ENCODE data around the gene MAP7.
"Not testable (repeated sequence)": the region's sequence is repeated elsewhere in the genome, so short reads cannot be mapped to it uniquely, and the experiment has no call there.

The MAP7 gene

DNA sequence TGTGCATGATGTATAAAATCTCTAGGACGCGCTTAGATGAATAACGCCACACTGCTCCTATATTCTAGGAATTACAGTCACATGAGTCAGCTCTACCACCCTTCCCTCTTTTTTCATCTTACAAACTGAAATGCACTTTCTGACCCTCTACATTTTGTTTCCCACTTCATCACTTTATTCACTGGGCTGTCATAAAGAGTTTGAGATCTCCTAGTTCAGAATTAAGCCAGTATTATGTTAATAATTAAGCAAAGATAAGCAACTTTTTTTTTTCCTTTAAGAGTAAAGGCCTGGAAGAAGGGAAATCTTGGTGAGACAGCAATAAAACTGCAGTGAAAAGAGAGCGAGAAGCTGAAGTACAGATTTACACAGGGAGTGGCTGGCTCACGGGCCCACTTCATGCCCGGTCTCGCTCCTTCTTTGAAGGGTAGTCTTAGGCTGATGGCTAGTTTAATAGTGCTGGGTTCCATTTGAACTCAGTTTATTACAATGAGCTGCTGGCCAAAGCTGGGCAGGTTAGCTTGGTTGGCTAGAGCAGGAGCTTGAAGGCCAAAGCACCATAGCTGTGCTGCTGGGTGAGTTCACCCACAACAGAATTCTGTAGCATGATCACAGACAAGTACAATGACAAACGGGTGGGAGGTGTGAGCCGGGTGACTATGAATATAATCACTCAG, 110.6 kb downstream of the MAP7 start:
- H3K9me3 ChIP-seq (ENCODE audit: control insufficient read depth, insufficient read depth, low read depth, low read length): no peaks in the 10 kb centered on the region
- H3K27ac ChIP-seq (ENCODE audit: low read depth, low read length): no peak overlapping the region
- no peak overlapping the region for H3K9ac ChIP-seq (ENCODE audit: low read length)
- H3K36me3 ChIP-seq (ENCODE audit: control insufficient read depth, insufficient read depth, low read length): no peaks in the 10 kb centered on the region
- no peak overlapping the region for H3K4me3 ChIP-seq (ENCODE audit: low read depth, low read length)
- H3K4me1 ChIP-seq (ENCODE audit: control insufficient read depth, insufficient read depth, low read length): peaks cover 40% of the 10 kb centered on the region
- H3K27me3 ChIP-seq (ENCODE audit: control insufficient read depth, insufficient read depth, low read length): no peaks in the 10 kb centered on the region

GRCh38 chr6:136438441-136438840, 111.8 kb downstream of the MAP7 start:
- Histone ChIP-seq H3K9me3 (ENCODE audit: control insufficient read depth, insufficient read depth, low read depth, low read length) (no peaks in the 10 kb centered on the region), H3K4me3 (ENCODE audit: low read depth, low read length) (no peak overlapping the region), H3K27me3 (ENCODE audit: control insufficient read depth, insufficient read depth, low read length) (no peaks in the 10 kb centered on the region), H3K9ac (ENCODE audit: low read length) (no peak overlapping the region), H3K4me1 (ENCODE audit: control insufficient read depth, insufficient read depth, low read length) (peaks cover 50% of the 10 kb centered on the region), H3K27ac (ENCODE audit: low read depth, low read length) (no peak overlapping the region), H3K36me3 (ENCODE audit: control insufficient read depth, insufficient read depth, low read length) (no peaks in the 10 kb centered on the region)

GRCh38 chr6:136437246-136437645, 113.0 kb downstream of the MAP7 start:
- no peaks in the 10 kb centered on the region for H3K27me3 ChIP-seq (ENCODE audit: control insufficient read depth, insufficient read depth, low read length)
- H3K36me3 ChIP-seq (ENCODE audit: control insufficient read depth, insufficient read depth, low read length): no peaks in the 10 kb centered on the region
- H3K27ac ChIP-seq (ENCODE audit: low read depth, low read length): no peak overlapping the region
- peaks cover 52% of the 10 kb centered on the region for H3K4me1 ChIP-seq (ENCODE audit: control insufficient read depth, insufficient read depth, low read length)
- H3K4me3 ChIP-seq (ENCODE audit: low read depth, low read length): no peak overlapping the region
- H3K9me3 ChIP-seq (ENCODE audit: control insufficient read depth, insufficient read depth, low read depth, low read length): no peaks in the 10 kb centered on the region
- H3K9ac ChIP-seq (ENCODE audit: low read length): no peak overlapping the region

DNA sequence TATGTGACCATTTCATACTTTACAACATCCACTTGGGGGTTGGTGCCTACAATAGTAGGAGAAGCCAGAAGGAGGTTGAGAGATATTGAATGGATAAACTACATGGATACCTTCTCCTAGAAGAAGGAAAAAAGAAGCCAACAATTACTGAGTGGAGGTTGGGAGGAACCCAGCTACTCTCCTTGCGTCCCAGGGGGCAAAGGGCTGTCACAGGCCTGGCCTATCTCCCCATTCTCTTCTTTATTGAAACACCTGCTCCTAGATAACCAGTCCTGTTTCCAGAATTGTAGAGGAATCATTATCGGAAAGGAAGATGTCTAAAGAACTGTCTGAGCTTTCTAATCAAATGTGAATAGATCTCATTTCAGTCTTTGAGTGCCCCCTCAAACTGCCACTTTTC, 115.1 kb downstream of the MAP7 start:
- Histone ChIP-seq H3K4me3 (ENCODE audit: low read depth, low read length) (no peak overlapping the region), H3K4me1 (ENCODE audit: control insufficient read depth, insufficient read depth, low read length) (peaks cover 49% of the 10 kb centered on the region), H3K27ac (ENCODE audit: low read depth, low read length) (0 out of 2 replicates have a peak overlapping the region, but pooled peaks have one; percentile 24), H3K9ac (ENCODE audit: low read length) (no peak overlapping the region), H3K27me3 (ENCODE audit: control insufficient read depth, insufficient read depth, low read length) (no peaks in the 10 kb centered on the region), H3K36me3 (ENCODE audit: control insufficient read depth, insufficient read depth, low read length) (no peaks in the 10 kb centered on the region), H3K9me3 (ENCODE audit: control insufficient read depth, insufficient read depth, low read depth, low read length) (no peaks in the 10 kb centered on the region)

GRCh38 chr6:136431306-136431705, 118.9 kb downstream of the MAP7 start:
- H3K4me3 ChIP-seq (ENCODE audit: low read depth, low read length); H3K9me3 ChIP-seq (ENCODE audit: control insufficient read depth, insufficient read depth, low read depth, low read length); H3K27ac ChIP-seq (ENCODE audit: low read depth, low read length); H3K36me3 ChIP-seq (ENCODE audit: control insufficient read depth, insufficient read depth, low read length); H3K9ac ChIP-seq (ENCODE audit: low read length); H3K27me3 ChIP-seq (ENCODE audit: control insufficient read depth, insufficient read depth, low read length): not testable (repeated sequence)
- H3K4me1 ChIP-seq (ENCODE audit: control insufficient read depth, insufficient read depth, low read length): peaks cover 31% of the 10 kb centered on the region

DNA sequence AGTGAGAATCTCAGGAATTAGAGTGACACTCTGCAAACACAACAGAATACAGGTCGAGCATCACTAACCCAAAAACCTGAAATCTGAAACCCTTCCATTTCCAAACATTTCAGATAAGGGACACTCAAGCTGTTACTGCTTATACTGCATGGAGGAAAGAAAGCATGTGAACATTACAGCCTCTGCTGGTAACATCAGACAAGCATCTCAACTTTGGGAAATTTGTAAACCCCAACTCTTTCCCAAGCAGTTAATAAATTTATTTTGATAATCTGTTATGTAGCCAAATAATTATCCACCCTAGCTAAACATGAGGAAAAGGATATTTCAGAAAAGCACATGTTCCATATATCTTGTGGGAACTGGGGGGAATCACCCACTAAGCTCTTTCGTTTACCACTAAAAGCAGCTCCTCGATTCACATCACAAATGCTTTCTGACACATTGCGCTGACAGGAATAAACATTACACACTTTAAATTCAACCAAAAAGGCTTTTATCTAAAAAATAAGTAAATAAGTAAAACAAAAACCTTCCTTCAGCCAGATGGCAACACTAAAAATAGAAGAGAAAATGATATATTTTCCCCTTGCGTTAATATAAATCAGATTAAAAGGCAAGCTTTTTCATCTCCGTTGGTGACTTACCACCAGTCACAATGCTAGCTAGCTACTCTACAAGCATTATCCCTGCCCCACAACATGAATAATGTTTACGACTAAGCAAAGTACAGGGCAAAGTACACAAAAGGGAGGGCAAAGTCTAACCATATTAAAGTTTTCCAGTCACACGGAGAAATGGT, 120.8 kb downstream of the MAP7 start:
- Histone ChIP-seq H3K27me3 (ENCODE audit: control insufficient read depth, insufficient read depth, low read length) (no peaks in the 10 kb centered on the region), H3K27ac (ENCODE audit: low read depth, low read length) (no peak overlapping the region), H3K9ac (ENCODE audit: low read length) (no peak overlapping the region), H3K9me3 (ENCODE audit: control insufficient read depth, insufficient read depth, low read depth, low read length) (no peaks in the 10 kb centered on the region), H3K4me1 (ENCODE audit: control insufficient read depth, insufficient read depth, low read length) (peaks cover 21% of the 10 kb centered on the region), H3K36me3 (ENCODE audit: control insufficient read depth, insufficient read depth, low read length) (no peaks in the 10 kb centered on the region), H3K4me3 (ENCODE audit: low read depth, low read length) (no peak overlapping the region)

DNA sequence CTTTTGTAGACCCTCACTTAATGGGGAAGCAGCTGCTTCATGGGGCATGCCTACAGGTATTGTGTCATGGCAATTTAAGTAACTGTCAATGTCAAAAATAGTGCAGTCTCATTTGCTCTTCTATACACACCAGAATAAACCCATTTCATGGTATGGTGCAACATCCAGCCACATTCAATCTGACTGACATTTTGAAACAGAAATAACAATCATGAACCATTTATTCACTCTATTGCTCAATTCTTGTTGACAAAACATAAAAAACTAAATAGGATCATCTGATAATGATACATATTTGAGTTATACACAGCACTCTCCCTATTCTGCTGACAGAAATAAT, 122.9 kb downstream of the MAP7 start:
- Histone ChIP-seq H3K9ac (ENCODE audit: low read length) (no peak overlapping the region), H3K27me3 (ENCODE audit: control insufficient read depth, insufficient read depth, low read length) (no peaks in the 10 kb centered on the region), H3K36me3 (ENCODE audit: control insufficient read depth, insufficient read depth, low read length) (no peaks in the 10 kb centered on the region), H3K27ac (ENCODE audit: low read depth, low read length) (no peak overlapping the region), H3K4me1 (ENCODE audit: control insufficient read depth, insufficient read depth, low read length) (peaks cover 9% of the 10 kb centered on the region; the same call in 1 of the 2 replicates), H3K4me3 (ENCODE audit: low read depth, low read length) (no peak overlapping the region), H3K9me3 (ENCODE audit: control insufficient read depth, insufficient read depth, low read depth, low read length) (no peaks in the 10 kb centered on the region)

DNA sequence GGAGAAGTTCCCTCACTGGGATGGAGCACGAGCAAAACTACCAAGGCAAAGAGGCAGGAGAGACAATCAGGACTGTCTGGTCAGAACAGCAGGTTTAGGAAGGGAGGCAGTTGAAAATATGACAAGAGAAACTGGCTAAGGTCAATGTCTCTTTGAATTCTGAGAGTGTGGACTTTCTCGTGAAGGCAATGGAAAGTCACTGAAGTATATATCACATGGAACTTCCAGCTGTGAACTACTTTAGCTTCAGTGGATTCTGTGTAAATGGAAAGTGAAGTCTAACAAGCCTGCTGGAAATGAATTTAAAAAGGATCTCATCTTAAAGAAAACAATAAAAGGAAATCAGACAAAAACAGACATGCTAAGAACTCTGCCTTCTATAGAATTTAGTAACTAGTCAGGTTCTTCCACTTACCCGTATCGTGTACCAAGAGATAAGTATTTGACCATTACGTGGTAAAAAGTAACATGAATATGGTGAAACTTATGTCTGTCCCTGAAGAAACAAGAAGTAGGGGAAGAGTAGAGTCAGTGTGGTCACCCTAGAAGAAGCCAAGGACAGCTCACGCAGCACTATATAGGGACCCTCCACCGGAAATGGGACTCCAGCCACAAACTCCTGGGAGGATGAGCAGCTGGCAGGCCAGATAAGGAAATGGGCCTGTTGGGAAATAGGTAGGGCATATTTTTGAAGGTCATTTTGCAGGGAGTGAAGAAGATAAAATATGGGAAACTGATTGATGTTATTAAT, 123.4 kb downstream of the MAP7 start:
- Histone ChIP-seq H3K9me3 (ENCODE audit: control insufficient read depth, insufficient read depth, low read depth, low read length) (no peaks in the 10 kb centered on the region), H3K9ac (ENCODE audit: low read length) (no peak overlapping the region), H3K27ac (ENCODE audit: low read depth, low read length) (no peak overlapping the region), H3K4me3 (ENCODE audit: low read depth, low read length) (no peak overlapping the region), H3K4me1 (ENCODE audit: control insufficient read depth, insufficient read depth, low read length) (peaks cover 9% of the 10 kb centered on the region; the same call in 1 of the 2 replicates), H3K27me3 (ENCODE audit: control insufficient read depth, insufficient read depth, low read length) (no peaks in the 10 kb centered on the region), H3K36me3 (ENCODE audit: control insufficient read depth, insufficient read depth, low read length) (no peaks in the 10 kb centered on the region)

GRCh38 chr6:136425793-136426192, 124.4 kb downstream of the MAP7 start:
- Histone ChIP-seq H3K36me3 (ENCODE audit: control insufficient read depth, insufficient read depth, low read length) (peaks cover 2% of the 10 kb centered on the region; the same call in 1 of the 2 replicates), H3K9ac (ENCODE audit: low read length) (no peak overlapping the region), H3K9me3 (ENCODE audit: control insufficient read depth, insufficient read depth, low read depth, low read length) (no peaks in the 10 kb centered on the region), H3K4me1 (ENCODE audit: control insufficient read depth, insufficient read depth, low read length) (peaks cover 9% of the 10 kb centered on the region; the same call in 1 of the 2 replicates), H3K27ac (ENCODE audit: low read depth, low read length) (no peak overlapping the region), H3K27me3 (ENCODE audit: control insufficient read depth, insufficient read depth, low read length) (no peaks in the 10 kb centered on the region), H3K4me3 (ENCODE audit: low read depth, low read length) (no peak overlapping the region)

GRCh38 chr6:136424901-136425300, 125.3 kb downstream of the MAP7 start:
- Histone ChIP-seq H3K27me3 (ENCODE audit: control insufficient read depth, insufficient read depth, low read length) (no peaks in the 10 kb centered on the region), H3K27ac (ENCODE audit: low read depth, low read length) (no peak overlapping the region), H3K9me3 (ENCODE audit: control insufficient read depth, insufficient read depth, low read depth, low read length) (no peaks in the 10 kb centered on the region), H3K4me3 (ENCODE audit: low read depth, low read length) (no peak overlapping the region), H3K4me1 (ENCODE audit: control insufficient read depth, insufficient read depth, low read length) (peaks cover 8% of the 10 kb centered on the region; the same call in 1 of the 2 replicates), H3K9ac (ENCODE audit: low read length) (no peak overlapping the region), H3K36me3 (ENCODE audit: control insufficient read depth, insufficient read depth, low read length) (peaks cover 8% of the 10 kb centered on the region; the same call in 1 of the 2 replicates)

DNA sequence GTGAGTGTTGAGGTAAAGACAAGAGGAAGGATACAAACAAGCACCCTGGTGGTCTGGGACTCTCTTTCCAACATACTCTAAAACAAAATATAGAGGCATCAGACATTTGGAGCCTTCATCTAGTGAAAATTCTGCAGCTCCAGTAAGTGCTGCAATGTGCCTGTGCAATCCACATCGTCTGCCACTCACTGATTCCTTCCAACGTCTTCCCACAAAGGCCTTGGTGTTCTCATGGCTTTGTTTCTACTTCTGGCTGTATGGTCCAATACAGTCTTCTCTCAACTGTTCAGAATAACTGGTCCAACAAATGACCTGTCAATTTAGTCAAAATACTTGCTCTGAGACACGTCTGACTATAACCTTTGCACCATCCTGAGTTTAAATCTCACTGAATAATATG, 125.8 kb downstream of the MAP7 start:
- H3K27ac ChIP-seq (ENCODE audit: low read depth, low read length): no peak overlapping the region
- no peak overlapping the region for H3K9ac ChIP-seq (ENCODE audit: low read length)
- no peaks in the 10 kb centered on the region for H3K27me3 ChIP-seq (ENCODE audit: control insufficient read depth, insufficient read depth, low read length)
- H3K4me1 ChIP-seq (ENCODE audit: control insufficient read depth, insufficient read depth, low read length): peaks cover 5% of the 10 kb centered on the region; the same call in 1 of the 2 replicates
- H3K9me3 ChIP-seq (ENCODE audit: control insufficient read depth, insufficient read depth, low read depth, low read length): no peaks in the 10 kb centered on the region
- H3K4me3 ChIP-seq (ENCODE audit: low read depth, low read length): no peak overlapping the region
- H3K36me3 ChIP-seq (ENCODE audit: control insufficient read depth, insufficient read depth, low read length): peaks cover 8% of the 10 kb centered on the region; the same call in 1 of the 2 replicates

Measured in HUES6 (cell line).